GM15510 (cell line): ENCODE data around the gene CDH5.

Source experiments
- POLR2A ChIP-seq: IDR thresholded peaks from 3 replicates; pipeline ENCODE4 v1.6.1; 2011; ENCODE audit warnings: borderline replicate concordance; ENCODE audit not compliant: insufficient read length; ENCODE audit errors: extremely low read depth

The CDH5 gene

DNA sequence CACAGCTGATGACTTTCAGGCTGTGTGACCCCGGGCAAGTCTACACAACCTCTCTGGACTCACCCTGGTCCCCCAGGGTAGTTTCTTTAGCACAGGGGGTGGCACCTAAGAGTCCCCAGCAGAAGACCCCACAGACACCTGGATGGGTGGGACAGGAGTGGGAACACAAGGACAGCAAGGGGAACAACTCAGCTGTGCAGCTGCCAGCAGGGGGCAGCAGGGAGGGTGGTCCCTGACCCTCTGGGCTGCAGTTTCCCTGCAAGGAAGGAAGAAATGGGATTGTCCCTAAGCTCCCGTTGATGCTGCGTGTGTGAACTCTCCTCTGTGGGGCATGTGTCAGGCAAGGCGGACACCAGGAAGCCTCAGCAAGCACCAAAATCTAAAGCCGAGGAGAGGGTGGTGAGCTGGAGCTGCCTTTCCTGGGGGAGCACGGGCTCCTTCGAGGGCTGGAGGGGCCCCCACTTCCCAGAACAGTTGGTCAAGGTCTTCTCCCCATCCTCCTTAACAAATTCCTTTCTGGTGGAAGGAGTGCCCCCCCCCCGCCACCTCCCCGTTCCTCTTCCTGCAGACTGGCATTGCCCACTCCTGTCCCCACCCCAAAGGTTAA is 24.1 kb upstream of the CDH5 start:
- TF ChIP-seq POLR2A, result no peak

DNA sequence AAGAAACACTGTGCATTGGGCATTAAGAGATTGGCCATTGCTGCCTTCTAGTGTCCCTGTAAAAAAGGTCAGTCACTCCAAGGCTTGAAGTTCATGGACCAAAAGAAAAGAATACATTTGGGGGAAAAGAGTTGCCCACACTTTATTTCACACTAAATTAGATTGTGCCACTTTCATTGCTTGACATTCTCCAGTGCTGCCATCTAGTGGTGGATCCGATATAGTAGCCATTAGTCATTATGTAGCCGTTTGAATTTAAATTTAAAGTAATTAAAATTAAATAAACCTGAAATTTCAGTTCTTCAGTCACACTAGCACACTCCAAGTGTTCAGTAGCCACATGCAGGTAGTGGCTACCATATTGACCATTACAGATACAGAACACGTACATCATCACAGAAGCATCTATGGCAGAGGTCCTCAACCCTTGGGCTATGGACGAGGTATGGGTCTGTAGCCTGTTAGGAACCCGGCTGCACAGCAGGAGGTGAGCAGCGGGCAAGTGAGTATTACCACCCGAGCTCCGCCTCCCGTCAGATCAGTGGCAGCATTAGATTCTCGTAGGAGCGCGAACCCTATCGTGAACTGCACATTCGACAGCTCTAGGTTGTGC is 21.9 kb upstream of the CDH5 start:
- TF ChIP-seq POLR2A, result no peak

DNA sequence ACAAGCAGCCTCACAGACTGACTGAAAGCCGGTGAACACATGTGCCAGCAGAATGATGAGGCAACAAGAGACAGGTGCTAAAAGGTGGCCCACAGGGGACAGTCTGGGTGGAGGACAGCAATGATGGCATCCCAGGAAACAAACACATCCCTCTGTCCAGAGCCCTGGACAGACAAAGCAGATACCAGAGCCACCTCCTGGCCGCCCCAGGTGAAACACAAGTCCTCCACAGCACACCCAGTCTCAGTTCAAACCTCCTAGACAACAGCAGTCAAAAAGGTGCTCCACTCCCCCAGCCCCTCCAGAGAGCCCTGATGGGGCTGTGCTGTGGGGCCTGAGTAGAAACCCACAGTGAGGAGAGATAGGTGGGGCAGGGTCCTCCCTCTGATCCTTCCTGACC is 20.3 kb upstream of the CDH5 start:
- TF ChIP-seq POLR2A, result no peak

DNA sequence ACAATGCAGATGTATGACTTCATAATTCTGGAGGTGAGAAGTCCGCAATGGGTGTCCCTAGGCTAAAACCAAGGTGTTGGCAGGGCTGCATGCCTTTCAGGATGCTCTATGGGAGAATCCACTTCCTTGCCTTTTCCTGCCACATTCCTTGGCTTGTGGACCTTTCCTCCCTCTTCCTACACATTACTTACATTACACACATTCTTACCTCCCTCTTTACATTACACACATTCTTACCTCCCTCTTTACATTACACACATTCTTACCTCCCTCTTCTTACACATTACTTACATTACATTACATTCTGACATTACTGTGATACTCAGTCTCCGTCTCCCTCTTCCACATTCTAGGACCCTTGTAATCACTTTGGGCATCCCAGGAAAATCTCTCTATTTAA is 14.2 kb upstream of the CDH5 start:
- no peak for TF ChIP-seq POLR2A

DNA sequence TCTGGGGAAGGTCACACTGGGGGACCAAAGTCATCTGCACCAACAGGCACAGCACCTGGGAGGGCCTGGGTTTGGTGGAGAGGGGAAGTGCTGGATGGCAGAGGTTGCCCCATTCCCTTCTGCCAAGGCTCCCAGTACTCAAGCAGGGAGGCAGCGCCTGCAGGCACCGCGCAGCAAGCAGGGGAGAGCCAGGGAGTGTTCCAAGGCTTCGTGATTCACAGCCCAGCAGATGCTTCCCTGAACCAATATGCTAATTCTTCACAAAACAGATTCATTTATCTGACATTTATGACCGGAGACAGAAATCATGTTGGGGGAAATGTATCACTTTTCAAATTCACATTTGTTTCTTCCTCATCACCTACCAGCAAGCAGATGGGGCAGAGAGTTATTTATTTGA is 13.4 kb upstream of the CDH5 start:
- no peak for TF ChIP-seq POLR2A

DNA sequence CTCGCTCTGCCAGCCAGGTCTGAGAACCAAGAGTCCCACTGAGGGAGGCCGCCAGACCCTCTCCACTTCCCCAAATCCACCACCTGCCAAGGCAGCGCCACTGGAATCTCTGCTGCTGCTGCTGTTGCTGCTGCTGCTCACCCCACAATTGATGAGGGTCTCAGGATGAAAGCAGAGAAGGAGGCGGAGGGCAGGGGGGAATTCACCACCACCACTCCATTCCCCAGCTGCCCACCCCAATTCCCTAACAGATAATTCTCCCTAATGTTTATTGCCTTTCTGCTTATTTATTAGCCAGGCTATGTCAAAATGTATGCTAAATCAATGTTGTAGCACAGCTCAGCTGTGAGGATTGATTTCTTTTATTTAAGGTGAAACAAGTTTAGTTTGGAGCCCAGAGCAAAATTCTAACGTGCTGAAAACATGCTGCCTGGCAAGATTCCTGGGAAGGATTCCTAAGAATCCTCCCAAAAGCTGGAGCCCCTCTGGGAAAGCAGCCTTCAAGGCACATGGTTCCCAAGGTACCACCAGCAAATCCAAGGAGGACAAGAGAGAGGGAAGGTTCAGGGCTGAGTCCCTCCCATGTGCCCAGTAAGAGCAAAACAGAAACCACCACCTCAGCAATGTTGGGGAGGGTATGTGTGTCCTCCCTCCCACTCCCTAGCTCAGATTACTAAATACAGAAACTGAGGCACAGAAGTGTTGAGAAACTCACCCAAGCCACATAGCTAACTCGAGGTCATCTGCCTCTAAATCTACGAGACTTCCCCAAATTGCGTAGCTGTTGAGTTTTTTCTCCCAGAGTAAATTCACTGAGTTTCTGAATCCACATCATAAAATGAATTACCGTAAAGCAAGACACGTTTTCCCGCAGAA is 12.2 kb upstream of the CDH5 start:
- TF ChIP-seq POLR2A, result no peak

DNA sequence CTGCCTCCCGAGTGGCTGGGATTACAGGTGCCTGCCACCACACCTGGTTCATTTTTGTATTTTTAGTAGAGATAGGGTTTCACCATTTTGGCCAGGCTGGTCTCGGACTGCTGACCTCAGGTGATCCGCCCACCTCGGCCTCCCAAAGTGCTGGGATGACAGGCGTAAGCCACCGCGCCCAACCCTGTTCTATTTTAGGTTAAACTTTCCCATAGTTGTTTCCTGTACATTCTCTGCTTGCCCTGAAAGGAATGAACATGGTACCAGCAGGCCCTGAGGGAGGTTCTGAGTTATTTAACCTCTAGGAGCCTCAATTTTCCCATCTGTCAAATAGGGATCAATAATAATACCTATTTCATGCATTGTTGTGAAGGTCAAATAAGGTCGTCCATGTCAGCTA is 11.0 kb upstream of the CDH5 start:
- no peak for TF ChIP-seq POLR2A

DNA sequence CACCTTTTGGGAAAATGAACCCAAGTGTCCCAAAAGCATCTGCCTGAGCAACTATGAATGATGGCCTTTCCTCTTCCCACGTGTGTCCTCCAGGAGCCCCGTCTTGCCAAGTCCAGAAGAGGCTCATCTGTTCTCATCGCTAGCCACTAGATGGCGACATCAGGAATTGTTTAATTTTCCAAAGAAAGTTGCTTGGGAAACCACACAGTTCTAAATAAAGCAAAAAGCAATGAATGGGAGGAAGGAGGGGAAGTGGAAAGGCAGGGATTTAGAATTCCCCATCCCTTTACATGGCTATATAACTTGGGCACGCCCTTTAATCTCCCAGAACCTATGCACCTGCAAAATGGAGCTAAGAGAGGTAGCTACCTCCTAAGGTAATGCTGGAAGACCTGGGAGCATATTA is 9.0 kb upstream of the CDH5 start:
- TF ChIP-seq POLR2A, result no peak

DNA sequence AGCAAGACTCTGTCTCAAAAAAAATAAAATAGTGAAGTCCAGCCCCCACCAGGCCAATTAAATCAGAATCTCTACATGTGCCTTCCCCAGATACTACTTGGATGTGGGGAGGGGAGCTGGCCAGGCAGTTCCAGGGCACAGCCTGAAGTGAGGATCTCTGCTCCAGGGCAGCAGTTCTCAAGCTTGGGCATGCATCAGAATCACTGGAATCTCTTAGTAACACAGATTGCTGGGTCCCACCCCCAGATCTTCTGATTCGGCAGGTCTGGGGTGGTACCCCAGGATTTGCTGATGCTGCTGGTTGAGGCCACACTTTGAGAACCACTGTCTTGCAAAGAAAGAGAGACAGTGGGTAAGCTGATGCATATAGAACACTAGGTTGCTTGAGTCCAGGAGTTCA is 8.3 kb upstream of the CDH5 start:
- TF ChIP-seq POLR2A, result no peak

DNA sequence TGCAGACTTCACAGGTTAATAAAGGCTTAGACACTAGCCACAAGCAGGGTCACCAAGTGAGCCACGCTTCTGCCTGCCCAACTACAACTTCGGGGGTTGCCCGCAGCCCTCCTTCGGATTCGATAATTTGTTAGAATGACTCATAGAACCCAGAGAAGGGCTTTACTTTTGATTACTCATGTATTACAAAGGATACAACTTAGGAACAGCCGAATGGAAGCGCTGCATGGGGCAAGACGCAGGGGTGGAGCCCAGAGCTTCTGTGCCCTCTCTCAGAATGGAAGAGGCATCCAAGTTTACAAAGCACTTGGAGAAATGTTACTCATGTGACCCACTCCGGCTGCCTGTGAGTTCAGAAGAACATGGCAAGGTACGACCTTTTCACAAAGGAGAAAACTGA is 7.5 kb upstream of the CDH5 start:
- TF ChIP-seq POLR2A, result no peak

DNA sequence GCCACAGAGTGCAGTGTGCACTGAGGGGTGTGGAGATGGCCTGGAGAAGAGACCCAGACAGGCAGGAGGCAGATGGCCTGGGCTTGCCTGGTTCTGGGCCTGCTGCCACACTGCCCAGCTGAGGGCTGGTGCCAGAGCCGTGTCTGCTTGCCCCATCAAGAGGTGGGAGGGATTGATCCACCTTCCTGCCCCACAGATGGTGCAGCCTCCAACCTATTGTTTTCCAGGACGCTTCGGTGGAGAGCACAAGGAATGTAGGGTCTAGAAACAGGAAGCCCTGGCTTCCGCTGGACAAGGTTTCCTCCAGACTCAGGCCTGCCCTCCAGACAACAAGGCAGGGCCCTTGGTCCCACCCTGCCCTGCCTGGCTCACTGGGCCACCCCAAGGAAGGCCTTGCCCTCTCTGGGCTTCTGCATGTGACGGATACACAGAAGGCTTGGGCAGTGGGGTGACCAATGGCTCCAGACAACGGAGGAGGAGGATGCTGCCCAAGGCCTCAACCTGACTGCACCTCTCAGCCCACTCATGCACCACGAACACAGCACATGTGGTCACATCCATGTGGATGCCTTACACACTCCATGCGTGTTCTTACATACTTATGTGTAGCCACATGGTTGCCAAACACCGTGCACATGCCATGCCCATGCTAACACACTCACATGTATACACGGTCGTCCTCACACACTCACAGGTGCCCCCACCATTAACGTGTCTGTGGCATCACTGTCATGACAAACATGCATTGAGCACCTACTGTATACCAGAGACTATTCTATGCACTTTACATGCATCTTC is 6.5 kb upstream of the CDH5 start:
- TF ChIP-seq POLR2A, result no peak

DNA sequence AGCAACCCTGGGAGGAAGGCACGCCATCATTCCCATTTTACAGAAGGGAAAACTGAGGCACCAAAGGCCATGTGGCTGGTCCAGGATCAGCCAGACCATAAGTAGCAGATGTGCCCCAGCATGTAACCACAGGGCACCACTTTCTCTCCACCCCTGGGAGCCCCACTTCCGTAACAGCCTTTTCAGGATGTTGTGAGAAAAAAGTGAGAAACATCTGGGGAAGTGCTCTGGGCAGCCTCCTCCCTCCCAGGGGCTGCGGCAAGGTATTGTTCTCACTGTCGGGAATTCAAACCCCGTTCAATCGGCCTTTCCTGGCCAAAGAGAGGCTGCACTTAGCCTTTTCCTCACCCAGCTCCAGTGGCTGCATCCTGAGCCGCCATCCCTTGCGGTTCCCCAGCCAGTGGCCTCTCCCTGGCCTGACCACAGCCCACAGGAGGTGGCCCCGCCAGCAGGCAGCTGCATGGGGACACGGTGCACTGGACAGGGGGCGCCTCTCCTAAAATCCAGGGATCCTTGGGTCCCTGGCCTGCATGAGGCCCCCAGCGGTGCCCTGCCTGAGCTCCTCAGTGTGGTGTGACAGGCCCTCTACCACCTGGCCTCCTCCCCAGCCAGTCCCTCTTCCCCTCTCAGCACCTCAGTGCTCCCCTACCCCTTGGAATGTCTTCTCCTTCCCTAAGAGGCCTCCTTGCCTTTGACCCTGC is 5.7 kb upstream of the CDH5 start:
- TF ChIP-seq POLR2A, result no peak

DNA sequence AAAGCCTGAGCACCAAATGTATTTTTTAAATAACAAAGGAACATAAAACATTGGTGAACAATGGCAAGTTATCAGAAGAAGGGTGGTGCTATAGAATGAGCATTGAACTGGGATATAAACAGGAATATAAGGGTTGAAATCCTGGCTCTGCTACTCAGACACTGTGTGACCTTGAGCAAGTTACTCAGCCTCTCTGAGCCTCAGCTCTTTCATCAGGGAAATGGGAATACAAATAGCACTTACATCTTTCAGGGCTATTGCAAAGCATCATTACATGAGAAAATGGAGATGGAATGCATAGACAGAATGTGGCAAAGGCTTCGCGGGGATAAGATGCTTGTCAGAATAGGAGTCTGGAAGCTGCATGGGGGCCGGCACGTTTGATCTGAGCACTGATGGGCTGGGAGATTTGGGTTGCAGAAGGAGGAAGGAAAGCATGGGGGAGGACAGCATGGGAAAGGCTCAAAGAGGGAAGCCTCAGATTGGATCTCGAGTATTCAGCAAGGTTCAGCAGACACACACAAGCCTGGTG is 4.8 kb upstream of the CDH5 start:
- TF ChIP-seq POLR2A, result no peak

DNA sequence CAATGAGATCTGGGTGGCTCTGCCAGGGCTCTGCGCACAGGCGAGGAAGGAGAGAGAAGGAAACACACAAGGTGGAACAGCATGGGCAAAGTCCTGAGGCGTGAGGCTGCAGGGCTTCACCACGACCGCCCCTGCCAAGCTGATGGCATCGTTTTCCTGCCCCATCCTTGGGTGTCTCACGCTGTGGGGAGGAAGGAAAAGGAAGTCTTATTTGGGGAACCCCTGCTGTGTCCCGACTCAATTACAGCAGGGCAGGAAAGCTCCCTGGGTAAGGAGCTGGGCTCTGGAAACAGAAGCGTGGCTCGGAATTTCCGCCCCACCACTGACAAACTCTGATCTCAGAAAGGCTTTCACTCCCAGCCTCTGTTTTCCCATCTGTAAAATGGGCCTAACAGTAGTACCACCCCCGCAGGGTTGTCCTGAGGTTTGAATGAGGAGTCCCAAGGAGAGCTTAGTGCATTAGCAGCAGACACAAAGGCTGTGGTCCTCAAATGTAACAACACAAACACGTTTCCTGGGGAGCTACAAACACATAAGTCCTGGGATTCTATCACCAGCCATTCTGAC is 3.2 kb upstream of the CDH5 start:
- TF ChIP-seq POLR2A, result no peak
